Gastroesophageal sphincter (tissue), 3 donors: Measurements from ENCODE around the gene KANK2.

Source experiments
- EP300 ChIP-seq: sonication (generic); formaldehyde crosslinking; IDR thresholded peaks from one replicate; pipeline ENCODE4 v1.6.1; 2017; ENCODE audit warnings: antibody characterized with exemption, mild to moderate bottlenecking
- POLR2A ChIP-seq, 2 donors: fragments of 450-650 bp; IDR thresholded peaks; one replicate each; pipeline ENCODE4 v1.6.1; 2017; ENCODE audit warnings: antibody characterized with exemption in 2 of 2, mild to moderate bottlenecking in 2 of 2, moderate library complexity in 1 of 2
- POLR2AphosphoS5 ChIP-seq: sonication (generic); formaldehyde crosslinking; IDR thresholded peaks from one replicate; pipeline ENCODE4 v1.6.1; 2017; ENCODE audit warnings: antibody characterized with exemption
- TF ChIP-seq, protein P1 (sequence below), 4 experiments: fragments of 200-600 bp in 2 of 4; fragments of 450-650 bp in 2 of 4; sonication (generic) in 1 of 4; IDR thresholded peaks; one replicate each; pipeline ENCODE4 v1.5.1; 2017 to 2019; ENCODE audit warnings: antibody characterized with exemption in 4 of 4, mild to moderate bottlenecking in 2 of 4, moderate library complexity in 2 of 4

- TF ChIP-seq POLR2A (IDR thresholded peaks at IDR 0.05) (no peak), POLR2AphosphoS5 (peak; percentile 87), EP300 (no peak)
- TF ChIP-seq, protein P1, sequence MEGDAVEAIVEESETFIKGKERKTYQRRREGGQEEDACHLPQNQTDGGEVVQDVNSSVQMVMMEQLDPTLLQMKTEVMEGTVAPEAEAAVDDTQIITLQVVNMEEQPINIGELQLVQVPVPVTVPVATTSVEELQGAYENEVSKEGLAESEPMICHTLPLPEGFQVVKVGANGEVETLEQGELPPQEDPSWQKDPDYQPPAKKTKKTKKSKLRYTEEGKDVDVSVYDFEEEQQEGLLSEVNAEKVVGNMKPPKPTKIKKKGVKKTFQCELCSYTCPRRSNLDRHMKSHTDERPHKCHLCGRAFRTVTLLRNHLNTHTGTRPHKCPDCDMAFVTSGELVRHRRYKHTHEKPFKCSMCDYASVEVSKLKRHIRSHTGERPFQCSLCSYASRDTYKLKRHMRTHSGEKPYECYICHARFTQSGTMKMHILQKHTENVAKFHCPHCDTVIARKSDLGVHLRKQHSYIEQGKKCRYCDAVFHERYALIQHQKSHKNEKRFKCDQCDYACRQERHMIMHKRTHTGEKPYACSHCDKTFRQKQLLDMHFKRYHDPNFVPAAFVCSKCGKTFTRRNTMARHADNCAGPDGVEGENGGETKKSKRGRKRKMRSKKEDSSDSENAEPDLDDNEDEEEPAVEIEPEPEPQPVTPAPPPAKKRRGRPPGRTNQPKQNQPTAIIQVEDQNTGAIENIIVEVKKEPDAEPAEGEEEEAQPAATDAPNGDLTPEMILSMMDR (IDR thresholded peaks at IDR 0.05), result peak in 3 of 4 experiments; percentile 95 to 96 (median 96)
Measured at GRCh38 chr19:11137542-11138384, 59.6 kb downstream of the KANK2 start.
